ENCODE results near the gene RAPGEF6. TPM values are rescaled to one million over a fixed set of nuclear protein-coding genes. Genes with fewer than 3 reads are reported as not detected.
A peak's percentile ranks its signal among the peaks of the same experiment; 100 is the strongest.

The RAPGEF6 gene
- total RNA-seq, 2 donors from 2014 or later, result 19.2 to 24.0 TPM

DNA sequence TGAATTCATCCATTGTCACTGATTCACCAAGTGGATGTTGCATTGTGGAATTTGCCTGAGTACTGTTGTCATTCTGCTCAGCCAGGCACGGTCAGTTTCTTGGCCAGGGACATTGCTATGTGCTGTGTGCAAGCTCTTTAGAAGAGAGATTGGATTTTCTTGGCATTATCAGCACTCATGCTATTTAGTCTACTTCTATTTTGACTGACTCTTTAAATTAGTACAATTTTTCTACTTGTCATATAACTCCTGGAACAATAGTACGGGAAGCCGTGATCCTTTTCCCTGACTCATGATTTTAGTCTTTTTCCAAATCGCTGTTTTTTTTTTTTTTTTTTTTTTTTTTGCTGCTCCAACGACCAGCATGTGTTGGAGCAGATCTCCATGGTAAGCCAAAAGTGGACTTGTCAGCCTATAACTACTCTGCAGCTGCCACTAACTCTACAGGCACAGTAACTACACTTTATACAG lies 241.5 kb downstream of the RAPGEF6 start:
- Histone ChIP-seq H3K9me3 (ENCODE audit: control insufficient read depth, low read length) (no peaks in the 10 kb centered on the region), H3K36me3 (ENCODE audit: control insufficient read depth, insufficient read depth, low read length) (peaks cover 89% of the 10 kb centered on the region), H3K27me3 (ENCODE audit: control insufficient read depth, insufficient read depth, low read length, poor library complexity, severe bottlenecking) (no peaks in the 10 kb centered on the region), H3K4me3 (ENCODE audit: low read length) (no peak overlapping the region), H3K4me1 (ENCODE audit: control insufficient read depth, insufficient read depth, low read length) (no peaks in the 10 kb centered on the region), H3K27ac (ENCODE audit: low read depth, low read length) (no peak overlapping the region), H3K9ac (ENCODE audit: extremely low read depth, low read length, poor library complexity, severe bottlenecking) (no peak overlapping the region)
- H3K4me1 Mint-ChIP-seq, result no peaks in the 10 kb centered on the region
- no peaks in the 10 kb centered on the region for H3K9me3 Mint-ChIP-seq
- H3K27me3 Mint-ChIP-seq (ENCODE audit: insufficient read depth), result no peaks in the 10 kb centered on the region
- H3K4me3 Mint-ChIP-seq, result no peak overlapping the region
- 90 to 93% methylated on average over 2 to 5 of the region's 5 CpGs for WGBS, 2 experiments (ENCODE audit: insufficient coverage in 1 of 2, insufficient read length in 1 of 2)
- no peak for DNase-seq
- peaks cover 42% of the 10 kb centered on the region for H3K36me3 Mint-ChIP-seq (ENCODE audit: low read depth)
- H3K27ac Mint-ChIP-seq, result no peak overlapping the region
- TF ChIP-seq, protein P1, sequence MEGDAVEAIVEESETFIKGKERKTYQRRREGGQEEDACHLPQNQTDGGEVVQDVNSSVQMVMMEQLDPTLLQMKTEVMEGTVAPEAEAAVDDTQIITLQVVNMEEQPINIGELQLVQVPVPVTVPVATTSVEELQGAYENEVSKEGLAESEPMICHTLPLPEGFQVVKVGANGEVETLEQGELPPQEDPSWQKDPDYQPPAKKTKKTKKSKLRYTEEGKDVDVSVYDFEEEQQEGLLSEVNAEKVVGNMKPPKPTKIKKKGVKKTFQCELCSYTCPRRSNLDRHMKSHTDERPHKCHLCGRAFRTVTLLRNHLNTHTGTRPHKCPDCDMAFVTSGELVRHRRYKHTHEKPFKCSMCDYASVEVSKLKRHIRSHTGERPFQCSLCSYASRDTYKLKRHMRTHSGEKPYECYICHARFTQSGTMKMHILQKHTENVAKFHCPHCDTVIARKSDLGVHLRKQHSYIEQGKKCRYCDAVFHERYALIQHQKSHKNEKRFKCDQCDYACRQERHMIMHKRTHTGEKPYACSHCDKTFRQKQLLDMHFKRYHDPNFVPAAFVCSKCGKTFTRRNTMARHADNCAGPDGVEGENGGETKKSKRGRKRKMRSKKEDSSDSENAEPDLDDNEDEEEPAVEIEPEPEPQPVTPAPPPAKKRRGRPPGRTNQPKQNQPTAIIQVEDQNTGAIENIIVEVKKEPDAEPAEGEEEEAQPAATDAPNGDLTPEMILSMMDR (conservative IDR thresholded peaks at IDR 0.05), result no peak

DNA sequence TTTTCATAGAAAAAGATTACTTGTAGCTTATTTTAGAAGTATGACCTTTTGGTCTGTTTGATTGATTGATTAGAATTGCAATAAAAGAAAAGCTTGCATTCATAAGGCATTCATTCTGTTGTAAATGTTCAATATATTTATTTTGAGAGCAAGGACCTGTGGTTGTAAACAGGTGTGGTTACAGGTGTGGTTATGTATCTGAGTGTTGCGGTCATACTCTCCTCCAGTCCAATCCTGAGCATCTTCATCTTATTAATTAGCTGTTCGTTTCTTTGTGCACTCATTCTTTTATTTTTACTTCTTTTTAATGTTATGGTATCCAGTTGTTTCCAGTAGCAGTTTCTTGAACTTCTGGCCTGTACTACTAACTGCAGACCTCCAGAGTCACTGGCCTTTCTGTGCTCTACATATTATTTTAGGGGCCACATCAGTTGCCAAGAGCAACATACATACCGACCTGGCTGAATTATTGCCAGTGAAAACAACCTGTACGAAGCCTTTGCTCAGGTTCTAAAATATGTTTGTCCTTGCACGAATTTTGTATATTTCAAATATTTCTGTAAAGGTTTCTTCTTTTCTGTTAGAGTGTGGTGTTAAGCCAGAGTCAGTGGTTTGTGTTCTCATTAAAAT lies 242.4 kb downstream of the RAPGEF6 start:
- Mint-ChIP-seq H3K36me3 (ENCODE audit: low read depth) (peaks cover 37% of the 10 kb centered on the region), H3K9me3 (no peaks in the 10 kb centered on the region), H3K4me1 (no peaks in the 10 kb centered on the region), H3K4me3 (no peak overlapping the region), H3K27ac (no peak overlapping the region), H3K27me3 (ENCODE audit: insufficient read depth) (no peaks in the 10 kb centered on the region)
- TF ChIP-seq, protein P1 (conservative IDR thresholded peaks at IDR 0.05), result no peak
- Histone ChIP-seq H3K27ac (ENCODE audit: low read depth, low read length) (no peak overlapping the region), H3K9me3 (ENCODE audit: control insufficient read depth, low read length) (no peaks in the 10 kb centered on the region), H3K36me3 (ENCODE audit: control insufficient read depth, insufficient read depth, low read length) (peaks cover 81% of the 10 kb centered on the region), H3K27me3 (ENCODE audit: control insufficient read depth, insufficient read depth, low read length, poor library complexity, severe bottlenecking) (no peaks in the 10 kb centered on the region), H3K9ac (ENCODE audit: extremely low read depth, low read length, poor library complexity, severe bottlenecking) (no peak overlapping the region), H3K4me3 (ENCODE audit: low read length) (no peak overlapping the region), H3K4me1 (ENCODE audit: control insufficient read depth, insufficient read depth, low read length) (no peaks in the 10 kb centered on the region)
- DNase-seq, result no peak
- 87 to 93% methylated on average over 3 to 4 of the region's 5 CpGs for WGBS, 2 experiments (ENCODE audit: insufficient coverage in 1 of 2, insufficient read length in 1 of 2)

DNA sequence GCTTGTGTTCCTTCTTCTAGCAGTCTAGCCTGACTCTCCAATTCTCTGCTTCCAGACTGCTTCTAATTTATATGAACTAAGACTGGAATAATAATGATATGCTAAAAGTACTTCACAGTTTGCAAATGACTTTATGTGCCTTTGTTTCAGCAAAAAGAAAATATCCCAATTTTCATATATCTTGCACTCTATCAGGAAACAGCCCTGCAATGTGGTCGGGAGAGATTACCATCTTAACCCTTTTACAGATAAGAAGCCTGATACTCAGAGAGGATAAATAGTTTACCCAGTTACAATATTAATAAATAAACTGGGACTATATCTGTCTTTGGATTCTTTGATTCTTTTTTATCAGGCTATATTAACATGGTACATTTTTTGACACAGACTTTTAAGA lies 245.2 kb downstream of the RAPGEF6 start:
- TF ChIP-seq, protein P1 (conservative IDR thresholded peaks at IDR 0.05), result no peak

More for the DNA sequence above, 245.2 kb downstream of the RAPGEF6 start:
- WGBS, 2 experiments (ENCODE audit: insufficient coverage in 1 of 2, insufficient read length in 1 of 2), result 100% methylated on average over 1 of the region's 1 CpG; no CpG with 5 or more reads in 1 of the 2 experiments
- no peak overlapping the region for H3K4me3 ChIP-seq (ENCODE audit: low read length)
- Mint-ChIP-seq H3K4me1 (no peaks in the 10 kb centered on the region), H3K9me3 (no peaks in the 10 kb centered on the region), H3K27me3 (ENCODE audit: insufficient read depth) (no peaks in the 10 kb centered on the region), H3K27ac (peak overlapping the region; percentile 30), H3K4me3 (no peak overlapping the region), H3K36me3 (ENCODE audit: low read depth) (peaks cover 34% of the 10 kb centered on the region)
- no peak overlapping the region for H3K27ac ChIP-seq (ENCODE audit: low read depth, low read length)
- no peak for DNase-seq
- no peaks in the 10 kb centered on the region for H3K27me3 ChIP-seq (ENCODE audit: control insufficient read depth, insufficient read depth, low read length, poor library complexity, severe bottlenecking)
- H3K36me3 ChIP-seq (ENCODE audit: control insufficient read depth, insufficient read depth, low read length), result peaks cover 64% of the 10 kb centered on the region
- H3K4me1 ChIP-seq (ENCODE audit: control insufficient read depth, insufficient read depth, low read length), result no peaks in the 10 kb centered on the region
- no peaks in the 10 kb centered on the region for H3K9me3 ChIP-seq (ENCODE audit: control insufficient read depth, low read length)
- no peak overlapping the region for H3K9ac ChIP-seq (ENCODE audit: extremely low read depth, low read length, poor library complexity, severe bottlenecking)

Data from endodermal cell (in vitro differentiated cells).